WTC11 (cell line): Measurements from ENCODE around the gene LCE1A. TPM values are rescaled to one million over a fixed set of nuclear protein-coding genes. Genes with fewer than 3 reads are reported as not detected.

ENCODE experiments used
- ATAC-seq: fragments of 200-7000 bp; cut with Tn5 transposase; 2 replicates; pipeline ENCODE4 v1.10.0; 2021; ENCODE audit warnings: mild to moderate bottlenecking, moderate library complexity
- CTCF ChIA-PET: fragments of 300-600 bp; sonication (Branson Sonifier 250); formaldehyde crosslinking; loops from one replicate; lab custom pipeline; 2021; ENCODE audit warnings: antibody characterized with exemption; lab: Charles Lee
- POLR2A ChIA-PET: fragments of 350-600 bp; sonication (Branson Sonifier 250); formaldehyde crosslinking; loops from one replicate; lab custom pipeline; 2021; ENCODE audit warnings: antibody characterized with exemption; lab: Charles Lee
- DNase-seq: peaks from one replicate; pipeline ENCODE4 v3.0.0; 2021; ENCODE audit warnings: low spot score
- H3K27ac Mint-ChIP-seq: 2 replicates; pipeline ENCODE4 v1.8.0; 2021; ENCODE audit warnings: mixed read lengths
- H3K27me3 Mint-ChIP-seq: 2 replicates; pipeline ENCODE4 v1.8.0; 2021; ENCODE audit warnings: low read depth, mild to moderate bottlenecking, moderate library complexity, mixed read lengths
- H3K36me3 Mint-ChIP-seq: 2 replicates; pipeline ENCODE4 v1.8.0; 2021; ENCODE audit warnings: mixed read lengths
- H3K4me1 Mint-ChIP-seq: 2 replicates; pipeline ENCODE4 v1.8.0; 2022; ENCODE audit warnings: mixed read lengths
- H3K4me3 Mint-ChIP-seq: 2 replicates; pipeline ENCODE4 v1.8.0; 2021; ENCODE audit warnings: mild to moderate bottlenecking, moderate library complexity, mixed read lengths
- H3K9me3 Mint-ChIP-seq: 2 replicates; pipeline ENCODE4 v1.8.0; 2021; ENCODE audit warnings: mixed read lengths
- CREM ChIP-seq: sonication (generic); formaldehyde crosslinking; IDR thresholded peaks from 2 replicates; pipeline ENCODE4 v1.8.1; 2022; ENCODE audit warnings: mild to moderate bottlenecking, missing genetic modification reagents, moderate library complexity
- FOXJ3 ChIP-seq: sonication (generic); formaldehyde crosslinking; IDR thresholded peaks from 2 replicates; pipeline ENCODE4 v1.9.0; 2021; ENCODE audit warnings: missing genetic modification reagents, mild to moderate bottlenecking, borderline replicate concordance
- JUN ChIP-seq: sonication (generic); formaldehyde crosslinking; IDR thresholded peaks from 2 replicates; pipeline ENCODE4 v1.8.0; 2023; ENCODE audit warnings: mild to moderate bottlenecking, missing genetic modification reagents
- MYBL2 ChIP-seq: sonication (generic); formaldehyde crosslinking; IDR thresholded peaks from 2 replicates; pipeline ENCODE4 v1.8.1; 2023; ENCODE audit warnings: mild to moderate bottlenecking, moderate library complexity, missing genetic modification reagents
- NFE2L1 ChIP-seq: sonication (generic); formaldehyde crosslinking; IDR thresholded peaks from 2 replicates; pipeline ENCODE4 v1.8.1; 2023; ENCODE audit warnings: missing genetic modification reagents
- NFYB ChIP-seq: sonication (generic); formaldehyde crosslinking; conservative IDR thresholded peaks from 2 replicates; pipeline ENCODE4 v1.8.0; 2022; ENCODE audit warnings: low read depth, missing genetic modification reagents
- PRRX2 ChIP-seq: fragments of 250-450 bp; sonication (Bioruptor Pico); IDR thresholded peaks from 2 replicates; pipeline ENCODE4 v1.8.0; 2021; ENCODE audit warnings: mild to moderate bottlenecking
- RORB ChIP-seq: fragments of 250-450 bp; sonication (Bioruptor Pico); IDR thresholded peaks from 2 replicates; pipeline ENCODE4 v1.9.0; 2021; ENCODE audit warnings: mild to moderate bottlenecking
- TEAD1 ChIP-seq: sonication (generic); formaldehyde crosslinking; IDR thresholded peaks from 2 replicates; pipeline ENCODE4 v1.8.0; 2022; ENCODE audit warnings: mild to moderate bottlenecking, missing genetic modification reagents
- TEAD4 ChIP-seq: sonication (generic); formaldehyde crosslinking; IDR thresholded peaks from 2 replicates; pipeline ENCODE4 v1.8.0; 2022; ENCODE audit warnings: mild to moderate bottlenecking, missing genetic modification reagents
- ZNF121 ChIP-seq: sonication (generic); formaldehyde crosslinking; IDR thresholded peaks from 2 replicates; pipeline ENCODE4 v1.8.0; 2023; ENCODE audit warnings: missing genetic modification reagents
- ZNF232 ChIP-seq: sonication (generic); formaldehyde crosslinking; IDR thresholded peaks from 2 replicates; pipeline ENCODE4 v1.8.0; 2022; ENCODE audit warnings: mild to moderate bottlenecking, missing genetic modification reagents
- ZNF263 ChIP-seq: sonication (generic); formaldehyde crosslinking; IDR thresholded peaks from 2 replicates; pipeline ENCODE4 v1.8.1; 2022; ENCODE audit warnings: low read depth, mild to moderate bottlenecking, moderate library complexity, missing genetic modification reagents
- total RNA-seq: library from RNA; stranded (reverse); gene quantifications from 3 replicates; pipeline ENCODE4 v1.2.3, GENCODE V29; 2021
- TF ChIP-seq, protein P1 (sequence below): fragments of 250-450 bp; sonication (Bioruptor Pico); IDR thresholded peaks from 2 replicates; pipeline ENCODE4 v1.9.0; 2021; ENCODE audit warnings: mild to moderate bottlenecking
- TF ChIP-seq, protein P2 (sequence below): fragments of 250-450 bp; sonication (Bioruptor Pico); IDR thresholded peaks from 2 replicates; pipeline ENCODE4 v1.9.0; 2021; ENCODE audit warnings: mild to moderate bottlenecking
- TF ChIP-seq, protein P3 (sequence below): sonication (generic); formaldehyde crosslinking; IDR thresholded peaks from 2 replicates; pipeline ENCODE4 v1.8.1; 2022; ENCODE audit warnings: mild to moderate bottlenecking, moderate library complexity, missing genetic modification reagents
- TF ChIP-seq, protein P4 (sequence below): sonication (generic); formaldehyde crosslinking; IDR thresholded peaks from 2 replicates; pipeline ENCODE4 v1.8.1; 2023; ENCODE audit warnings: mild to moderate bottlenecking, missing genetic modification reagents, moderate library complexity
- TF ChIP-seq, protein P5 (sequence below): fragments of 250-450 bp; sonication (Bioruptor Pico); IDR thresholded peaks from 2 replicates; pipeline ENCODE4 v1.8.0; 2021; ENCODE audit warnings: mild to moderate bottlenecking
- TF ChIP-seq, protein P6 (sequence below): fragments of 250-450 bp; sonication (Bioruptor Pico); IDR thresholded peaks from 2 replicates; pipeline ENCODE4 v1.9.0; 2021; ENCODE audit warnings: moderate library complexity, mild to moderate bottlenecking, inconsistent platforms, borderline replicate concordance
- TF ChIP-seq, protein P7 (sequence below): sonication (generic); formaldehyde crosslinking; IDR thresholded peaks from 2 replicates; pipeline ENCODE4 v1.8.0; 2022; ENCODE audit warnings: mild to moderate bottlenecking, missing genetic modification reagents

The LCE1A gene
- total RNA-seq, 1 experiment from 2014 or later: not detected

DNA sequence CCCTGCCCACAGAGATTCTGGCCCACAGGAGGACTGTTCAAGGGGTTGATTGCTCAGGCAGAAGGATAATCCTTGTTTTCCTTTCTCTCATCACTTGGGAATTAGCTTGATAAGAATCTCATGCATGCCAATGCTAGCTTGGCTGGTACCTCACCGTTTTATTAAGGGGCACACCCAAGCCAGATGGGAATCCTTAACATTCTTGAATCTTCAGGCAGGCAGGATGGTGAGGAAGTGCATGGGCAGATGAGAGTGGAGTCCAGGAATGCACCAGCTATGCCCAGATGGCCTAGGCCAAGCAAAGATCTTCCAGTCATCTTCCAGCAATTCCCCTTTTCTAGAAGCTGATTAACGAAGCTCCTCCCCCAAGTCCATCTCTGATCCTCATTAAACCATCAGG lies 28.4 kb downstream of the LCE1A start (continued):
- TF ChIP-seq, protein P1, sequence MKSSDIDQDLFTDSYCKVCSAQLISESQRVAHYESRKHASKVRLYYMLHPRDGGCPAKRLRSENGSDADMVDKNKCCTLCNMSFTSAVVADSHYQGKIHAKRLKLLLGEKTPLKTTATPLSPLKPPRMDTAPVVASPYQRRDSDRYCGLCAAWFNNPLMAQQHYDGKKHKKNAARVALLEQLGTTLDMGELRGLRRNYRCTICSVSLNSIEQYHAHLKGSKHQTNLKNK: no peak
- TF ChIP-seq, protein P2, sequence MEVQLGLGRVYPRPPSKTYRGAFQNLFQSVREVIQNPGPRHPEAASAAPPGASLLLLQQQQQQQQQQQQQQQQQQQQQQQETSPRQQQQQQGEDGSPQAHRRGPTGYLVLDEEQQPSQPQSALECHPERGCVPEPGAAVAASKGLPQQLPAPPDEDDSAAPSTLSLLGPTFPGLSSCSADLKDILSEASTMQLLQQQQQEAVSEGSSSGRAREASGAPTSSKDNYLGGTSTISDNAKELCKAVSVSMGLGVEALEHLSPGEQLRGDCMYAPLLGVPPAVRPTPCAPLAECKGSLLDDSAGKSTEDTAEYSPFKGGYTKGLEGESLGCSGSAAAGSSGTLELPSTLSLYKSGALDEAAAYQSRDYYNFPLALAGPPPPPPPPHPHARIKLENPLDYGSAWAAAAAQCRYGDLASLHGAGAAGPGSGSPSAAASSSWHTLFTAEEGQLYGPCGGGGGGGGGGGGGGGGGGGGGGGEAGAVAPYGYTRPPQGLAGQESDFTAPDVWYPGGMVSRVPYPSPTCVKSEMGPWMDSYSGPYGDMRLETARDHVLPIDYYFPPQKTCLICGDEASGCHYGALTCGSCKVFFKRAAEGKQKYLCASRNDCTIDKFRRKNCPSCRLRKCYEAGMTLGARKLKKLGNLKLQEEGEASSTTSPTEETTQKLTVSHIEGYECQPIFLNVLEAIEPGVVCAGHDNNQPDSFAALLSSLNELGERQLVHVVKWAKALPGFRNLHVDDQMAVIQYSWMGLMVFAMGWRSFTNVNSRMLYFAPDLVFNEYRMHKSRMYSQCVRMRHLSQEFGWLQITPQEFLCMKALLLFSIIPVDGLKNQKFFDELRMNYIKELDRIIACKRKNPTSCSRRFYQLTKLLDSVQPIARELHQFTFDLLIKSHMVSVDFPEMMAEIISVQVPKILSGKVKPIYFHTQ: no peak

DNA sequence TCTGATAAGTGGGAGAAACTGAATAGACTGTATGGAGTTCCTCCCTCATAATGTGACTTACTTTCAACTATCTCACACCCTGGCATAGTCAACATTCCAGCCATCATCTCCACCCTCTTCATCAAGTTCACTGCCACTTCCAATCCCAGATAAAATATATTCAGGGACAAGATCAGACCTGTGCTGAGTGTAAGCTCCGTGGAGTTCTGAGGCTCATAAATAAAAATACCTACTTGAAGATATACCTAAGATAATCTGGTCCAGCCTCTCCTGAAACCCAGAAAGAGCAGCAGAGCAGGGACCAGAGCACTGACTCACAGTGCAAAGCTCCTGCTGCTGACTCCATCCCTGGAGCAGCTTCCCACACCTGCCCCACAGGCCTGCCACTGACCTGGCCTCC lies 30.8 kb downstream of the LCE1A start:
- Mint-ChIP-seq H3K9me3 (peaks cover 93% of the 10 kb centered on the region), H3K4me3 (no peak overlapping the region), H3K27ac (no peak overlapping the region), H3K36me3 (peaks cover 69% of the 10 kb centered on the region), H3K27me3 (peaks cover 17% of the 10 kb centered on the region; the same call in 1 of the 2 replicates), H3K4me1 (no peaks in the 10 kb centered on the region)
- no peak for TF ChIP-seq PRRX2 (CRISPR knock-in tag)
- DNase-seq (no peak), ATAC-seq (no peak)
- ChIA-PET POLR2A (no interaction called here), CTCF (no interaction called here)

DNA sequence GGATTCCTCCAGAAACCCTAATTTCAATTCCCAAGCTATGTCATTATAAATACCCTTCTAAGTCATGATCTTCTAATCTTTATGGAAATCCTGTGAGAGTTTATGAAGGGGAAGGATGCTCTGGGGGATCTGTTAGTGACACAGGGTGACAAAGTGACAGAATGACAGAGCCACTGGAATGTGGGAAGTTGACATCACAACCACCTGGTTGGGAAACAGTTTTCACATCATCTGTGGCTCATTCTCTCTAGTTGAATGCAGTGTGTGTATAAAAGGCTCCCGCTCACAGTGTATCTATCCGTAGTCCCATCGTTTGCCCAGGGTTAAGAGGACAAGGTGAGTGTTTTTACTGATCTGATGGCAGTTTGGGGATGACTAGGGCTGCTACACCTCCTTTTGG lies 32.4 kb downstream of the LCE1A start, which contains the start of gene LCE7A:
Gene LCE7A (plus strand): TSS at position 301 of the 400 bp plus-strand sequence. CDS start 702 bp downstream, outside the sequence.
- ChIA-PET POLR2A (no interaction called here), CTCF (no interaction called here)
- Mint-ChIP-seq H3K4me1 (no peaks in the 10 kb centered on the region), H3K36me3 (peaks cover 62% of the 10 kb centered on the region), H3K27me3 (peaks cover 10% of the 10 kb centered on the region; the same call in 1 of the 2 replicates), H3K4me3 (no peak within 1 kb of the TSS), H3K27ac (no peak within 1 kb of the TSS), H3K9me3 (peaks cover 86% of the 10 kb centered on the region)
- TF ChIP-seq TEAD1 (CRISPR knock-in tag): no peak
- TF ChIP-seq, protein P3, sequence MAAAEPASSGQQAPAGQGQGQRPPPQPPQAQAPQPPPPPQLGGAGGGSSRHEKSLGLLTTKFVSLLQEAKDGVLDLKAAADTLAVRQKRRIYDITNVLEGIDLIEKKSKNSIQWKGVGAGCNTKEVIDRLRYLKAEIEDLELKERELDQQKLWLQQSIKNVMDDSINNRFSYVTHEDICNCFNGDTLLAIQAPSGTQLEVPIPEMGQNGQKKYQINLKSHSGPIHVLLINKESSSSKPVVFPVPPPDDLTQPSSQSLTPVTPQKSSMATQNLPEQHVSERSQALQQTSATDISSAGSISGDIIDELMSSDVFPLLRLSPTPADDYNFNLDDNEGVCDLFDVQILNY (CRISPR knock-in tag): no peak
- TF ChIP-seq ZNF121 (CRISPR knock-in tag): no peak
- no peak for TF ChIP-seq JUN (CRISPR knock-in tag)
- TF ChIP-seq, protein P4, sequence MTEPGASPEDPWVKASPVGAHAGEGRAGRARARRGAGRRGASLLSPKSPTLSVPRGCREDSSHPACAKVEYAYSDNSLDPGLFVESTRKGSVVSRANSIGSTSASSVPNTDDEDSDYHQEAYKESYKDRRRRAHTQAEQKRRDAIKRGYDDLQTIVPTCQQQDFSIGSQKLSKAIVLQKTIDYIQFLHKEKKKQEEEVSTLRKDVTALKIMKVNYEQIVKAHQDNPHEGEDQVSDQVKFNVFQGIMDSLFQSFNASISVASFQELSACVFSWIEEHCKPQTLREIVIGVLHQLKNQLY: no peak
- TF ChIP-seq NFE2L1 (CRISPR knock-in tag): no peak
- TF ChIP-seq TEAD4 (CRISPR knock-in tag): no peak
- DNase-seq (no peak), ATAC-seq (no peak)

DNA sequence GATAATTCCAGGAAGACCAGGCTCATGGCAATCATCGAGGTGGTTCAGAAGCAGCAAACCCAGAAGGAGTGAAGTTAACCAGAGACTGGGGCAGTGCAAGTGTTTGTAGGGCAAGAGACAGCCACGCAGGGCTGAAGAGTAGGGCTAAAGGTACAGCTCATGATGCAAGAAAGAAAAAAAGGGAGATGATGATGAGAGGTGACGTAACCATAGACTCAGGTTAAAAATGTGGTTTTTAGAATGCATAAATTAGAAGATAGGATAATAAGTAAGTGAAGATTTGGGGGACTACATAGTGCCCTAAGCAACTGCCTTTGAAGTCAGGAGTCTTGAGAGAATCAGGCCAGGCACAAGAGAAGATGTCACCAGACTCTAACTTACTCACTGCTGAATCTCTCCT lies 32.9 kb downstream of the LCE1A start:
- ATAC-seq: no peak
- Mint-ChIP-seq H3K27ac (no peak overlapping the region), H3K9me3 (peaks cover 82% of the 10 kb centered on the region), H3K27me3 (peaks cover 10% of the 10 kb centered on the region; the same call in 1 of the 2 replicates), H3K4me3 (no peak overlapping the region), H3K36me3 (peaks cover 60% of the 10 kb centered on the region), H3K4me1 (no peaks in the 10 kb centered on the region)
- ChIA-PET CTCF (no interaction called here), POLR2A (no interaction called here)
- DNase-seq: no peak
- TF ChIP-seq, protein P5, sequence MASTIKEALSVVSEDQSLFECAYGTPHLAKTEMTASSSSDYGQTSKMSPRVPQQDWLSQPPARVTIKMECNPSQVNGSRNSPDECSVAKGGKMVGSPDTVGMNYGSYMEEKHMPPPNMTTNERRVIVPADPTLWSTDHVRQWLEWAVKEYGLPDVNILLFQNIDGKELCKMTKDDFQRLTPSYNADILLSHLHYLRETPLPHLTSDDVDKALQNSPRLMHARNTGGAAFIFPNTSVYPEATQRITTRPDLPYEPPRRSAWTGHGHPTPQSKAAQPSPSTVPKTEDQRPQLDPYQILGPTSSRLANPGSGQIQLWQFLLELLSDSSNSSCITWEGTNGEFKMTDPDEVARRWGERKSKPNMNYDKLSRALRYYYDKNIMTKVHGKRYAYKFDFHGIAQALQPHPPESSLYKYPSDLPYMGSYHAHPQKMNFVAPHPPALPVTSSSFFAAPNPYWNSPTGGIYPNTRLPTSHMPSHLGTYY (CRISPR knock-in tag): no peak
- no peak for TF ChIP-seq ZNF263 (CRISPR knock-in tag)

DNA sequence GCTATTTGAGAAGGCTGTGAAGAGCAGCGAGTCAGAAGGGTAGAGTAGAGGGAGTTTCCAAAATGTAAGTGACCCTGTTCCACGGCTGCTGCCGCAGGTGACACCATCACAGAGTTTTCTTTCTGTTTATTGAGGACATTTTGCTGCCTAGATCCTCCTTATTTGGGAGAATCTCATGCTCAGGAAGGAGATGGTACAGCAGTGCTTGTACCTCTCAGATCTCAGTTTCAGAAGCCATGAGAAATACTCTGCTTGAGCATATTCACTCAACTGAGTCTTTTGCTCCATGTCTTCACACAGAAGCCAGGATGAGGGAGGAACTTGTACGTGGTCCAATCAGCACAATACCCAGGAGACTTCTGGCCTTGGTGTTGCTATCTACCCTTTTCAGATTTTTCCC lies 34.1 kb downstream of the LCE1A start:
- no peaks in the 10 kb centered on the region for H3K4me1 Mint-ChIP-seq
- H3K4me3 Mint-ChIP-seq: no peak overlapping the region
- H3K27me3 Mint-ChIP-seq: peaks cover 10% of the 10 kb centered on the region; the same call in 1 of the 2 replicates
- CTCF ChIA-PET: interaction anchor here (0.6 kb wide), 1 partner anchor 8 kb away, joined by 3 read pairs; no protein-coding TSS in a partner anchor
- peaks cover 70% of the 10 kb centered on the region for H3K9me3 Mint-ChIP-seq
- no peak for DNase-seq
- TF ChIP-seq, protein P6, sequence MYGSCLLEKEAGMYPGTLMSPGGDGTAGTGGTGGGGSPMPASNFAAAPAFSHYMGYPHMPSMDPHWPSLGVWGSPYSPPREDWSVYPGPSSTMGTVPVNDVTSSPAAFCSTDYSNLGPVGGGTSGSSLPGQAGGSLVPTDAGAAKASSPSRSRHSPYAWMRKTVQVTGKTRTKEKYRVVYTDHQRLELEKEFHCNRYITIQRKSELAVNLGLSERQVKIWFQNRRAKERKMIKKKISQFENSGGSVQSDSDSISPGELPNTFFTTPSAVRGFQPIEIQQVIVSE (CRISPR knock-in tag): no peak
- TF ChIP-seq MYBL2: no peak
- no peak for TF ChIP-seq NFYB
- TF ChIP-seq ZNF232 (CRISPR knock-in tag): no peak
- no peak for TF ChIP-seq FOXJ3 (CRISPR knock-in tag)
- TF ChIP-seq RORB (CRISPR knock-in tag): no peak
- no peak for TF ChIP-seq JUN (CRISPR knock-in tag)
- TF ChIP-seq CREM: no peak
- TF ChIP-seq, protein P7, sequence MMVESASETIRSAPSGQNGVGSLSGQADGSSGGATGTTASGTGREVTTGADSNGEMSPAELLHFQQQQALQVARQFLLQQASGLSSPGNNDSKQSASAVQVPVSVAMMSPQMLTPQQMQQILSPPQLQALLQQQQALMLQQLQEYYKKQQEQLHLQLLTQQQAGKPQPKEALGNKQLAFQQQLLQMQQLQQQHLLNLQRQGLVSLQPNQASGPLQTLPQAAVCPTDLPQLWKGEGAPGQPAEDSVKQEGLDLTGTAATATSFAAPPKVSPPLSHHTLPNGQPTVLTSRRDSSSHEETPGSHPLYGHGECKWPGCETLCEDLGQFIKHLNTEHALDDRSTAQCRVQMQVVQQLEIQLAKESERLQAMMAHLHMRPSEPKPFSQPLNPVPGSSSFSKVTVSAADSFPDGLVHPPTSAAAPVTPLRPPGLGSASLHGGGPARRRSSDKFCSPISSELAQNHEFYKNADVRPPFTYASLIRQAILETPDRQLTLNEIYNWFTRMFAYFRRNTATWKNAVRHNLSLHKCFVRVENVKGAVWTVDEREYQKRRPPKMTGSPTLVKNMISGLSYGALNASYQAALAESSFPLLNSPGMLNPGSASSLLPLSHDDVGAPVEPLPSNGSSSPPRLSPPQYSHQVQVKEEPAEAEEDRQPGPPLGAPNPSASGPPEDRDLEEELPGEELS (CRISPR knock-in tag): no peak
- TF ChIP-seq, all 79 proteins: peak for 0
- POLR2A ChIA-PET: no interaction called here
- no peak for ATAC-seq
- Mint-ChIP-seq H3K27ac (no peak overlapping the region), H3K36me3 (peaks cover 50% of the 10 kb centered on the region)
